A549 (cell line): Measurements from ENCODE around the gene IGFN1. TPM values are rescaled to one million over a fixed set of nuclear protein-coding genes. Genes with fewer than 3 reads are reported as not detected.

ENCODE experiments used
- ATAC-seq, 2 experiments: fragments of 200-7000 bp in 1 of 2; fragments of >200 bp in 1 of 2; cut with Nextera tagmentation in 1 of 2; cut with Tn5 transposase in 1 of 2; 3 replicates each; pipeline versions ENCODE4 v1.8.0 to v1.9.1; 2018 to 2020; ENCODE audit warnings: mild to moderate bottlenecking in 1 of 2, moderate library complexity in 1 of 2
- CTCF ChIA-PET: fragments of 300-600 bp; sonication (Branson Sonifier 250); formaldehyde crosslinking; extraction: SDS; loops from one replicate; lab custom pipeline; 2021; ENCODE audit warnings: antibody characterized with exemption, inconsistent platforms; lab: Yijun Ruan, JAX
- POLR2A ChIA-PET: fragments of 350-600 bp; formaldehyde crosslinking; extraction: SDS; loops from one replicate; lab custom pipeline; 2021; ENCODE audit warnings: antibody characterized with exemption, inconsistent platforms; lab: Yijun Ruan, JAX
- DNase-seq, 2 experiments: peaks; one replicate each; pipeline versions ENCODE4 v3.0.0 to v3.0.0-alpha.2; 2011 to 2016; ENCODE audit warnings: low read depth in 1 of 2, low spot score in 1 of 2
- FAIRE-seq: peaks from 2 replicates; lab custom pipeline; 2011; peaks lifted over from hg19 to GRCh38; lab: Jason Lieb, UNC
- H3K27ac ChIP-seq, 2 experiments: fragments of >200 bp; sonication (Bioruptor Twin); formaldehyde crosslinking; 3 replicates each; pipeline ENCODE4 v1.5.1; 2016 to 2017
- H3K4me1 ChIP-seq: fragments of >200 bp; sonication (Bioruptor Twin); formaldehyde crosslinking; 3 replicates; pipeline ENCODE4 v1.6.1; 2016
- H3K4me2 ChIP-seq: fragments of >200 bp; sonication (Bioruptor Twin); formaldehyde crosslinking; 3 replicates; pipeline ENCODE4 v1.6.1; 2016
- H3K4me3 ChIP-seq: fragments of >200 bp; sonication (Bioruptor Twin); formaldehyde crosslinking; 3 replicates; pipeline ENCODE4 v1.5.1; 2016
- H3K9me3 ChIP-seq: fragments of >200 bp; sonication (Bioruptor Twin); formaldehyde crosslinking; 3 replicates; pipeline ENCODE4 v1.6.1; 2016
- CBX8 ChIP-seq: fragments of 200-600 bp; sonication (generic); IDR thresholded peaks from 2 replicates; pipeline ENCODE4 v1.6.1; 2016
- CEBPB ChIP-seq, 2 experiments: fragments of >200 bp in 1 of 2; sonication (Bioruptor Twin) in 1 of 2; formaldehyde crosslinking in 1 of 2; IDR thresholded peaks; 2 replicates each; pipeline ENCODE4 v1.6.1; 2012 to 2016
- EHF ChIP-seq: fragments of 250-450 bp; sonication (Bioruptor Pico); IDR thresholded peaks from 2 replicates; pipeline ENCODE4 v1.5.0; 2020; ENCODE audit warnings: mild to moderate bottlenecking
- EHMT2 ChIP-seq: fragments of 200-600 bp; sonication (generic); IDR thresholded peaks from 2 replicates; pipeline ENCODE4 v1.6.1; 2016; ENCODE audit warnings: antibody characterized with exemption, low read depth, mild to moderate bottlenecking, moderate library complexity
- EP300 ChIP-seq, 2 experiments: fragments of >200 bp; sonication (Bioruptor Twin); formaldehyde crosslinking; IDR thresholded peaks; 2 replicates in 1 of 2; 3 replicates in 1 of 2; pipeline ENCODE4 v1.6.1; 2016 to 2017
- ESRRA ChIP-seq: fragments of 150-350 bp; IDR thresholded peaks from 2 replicates; pipeline ENCODE4 v1.6.1; 2014; ENCODE audit warnings: mild to moderate bottlenecking, low read length, borderline replicate concordance
- FOSB ChIP-seq: fragments of 250-450 bp; sonication (Bioruptor Pico); IDR thresholded peaks from 2 replicates; pipeline ENCODE4 v1.5.0; 2020; ENCODE audit warnings: mild to moderate bottlenecking, moderate library complexity
- HOXA7 ChIP-seq: fragments of 250-450 bp; sonication (Bioruptor Pico); IDR thresholded peaks from 2 replicates; pipeline ENCODE4 v1.5.0; 2020; ENCODE audit warnings: mild to moderate bottlenecking, moderate library complexity
- HOXB5 ChIP-seq: fragments of 250-450 bp; sonication (Bioruptor Pico); IDR thresholded peaks from 2 replicates; pipeline ENCODE4 v1.5.0; 2020; ENCODE audit warnings: mild to moderate bottlenecking, moderate library complexity
- KDM1A ChIP-seq: fragments of 200-600 bp; sonication (generic); IDR thresholded peaks from 2 replicates; pipeline ENCODE4 v1.6.1; 2016; ENCODE audit warnings: low read depth, mild to moderate bottlenecking
- MAZ ChIP-seq: fragments of 150-350 bp; IDR thresholded peaks from 2 replicates; pipeline ENCODE4 v1.6.1; 2014; ENCODE audit warnings: antibody characterized with exemption, low read depth, low read length, borderline replicate concordance
- PHF8 ChIP-seq: fragments of 200-600 bp; sonication (generic); IDR thresholded peaks from 2 replicates; pipeline ENCODE4 v1.6.1; 2016; ENCODE audit warnings: low read depth, mild to moderate bottlenecking, antibody characterized with exemption, moderate library complexity, borderline replicate concordance
- RARB ChIP-seq: fragments of 250-450 bp; sonication (Bioruptor Pico); IDR thresholded peaks from 2 replicates; pipeline ENCODE4 v1.8.0; 2021; ENCODE audit warnings: mild to moderate bottlenecking, moderate library complexity
- RNF2 ChIP-seq: fragments of 200-600 bp; sonication (generic); IDR thresholded peaks from 2 replicates; pipeline ENCODE4 v1.6.1; 2016; ENCODE audit warnings: low read depth, mild to moderate bottlenecking, antibody characterized with exemption, moderate library complexity, borderline replicate concordance
- TFCP2L1 ChIP-seq: fragments of 250-450 bp; sonication (Bioruptor Pico); IDR thresholded peaks from 2 replicates; pipeline ENCODE4 v1.5.0; 2021; ENCODE audit warnings: mild to moderate bottlenecking
- TP53 ChIP-seq: fragments of 250-450 bp; sonication (Bioruptor Pico); IDR thresholded peaks from 2 replicates; pipeline ENCODE4 v1.5.0; 2021; ENCODE audit warnings: mild to moderate bottlenecking, moderate library complexity
- ZC3H11A ChIP-seq: fragments of 450-650 bp; IDR thresholded peaks from 2 replicates; pipeline ENCODE4 v1.6.1; 2014; ENCODE audit warnings: antibody characterized with exemption, mild to moderate bottlenecking
- ZNF302 ChIP-seq: fragments of 250-450 bp; sonication (Bioruptor Pico); IDR thresholded peaks from 2 replicates; pipeline ENCODE4 v1.9.0; 2021; ENCODE audit warnings: inconsistent platforms, mild to moderate bottlenecking, moderate library complexity
- WGBS: methylation state at CpG from one replicate; pipeline ENCODE4 v1.1.6; 2017; ENCODE audit errors: missing lambda C conversion rate; 5-methylcytosine and 5-hydroxymethylcytosine counted together
- polyA plus RNA-seq, 4 experiments: library from polyadenylated mRNA; depleted of rRNA in 3 of 4; stranded (reverse); fragments of >200 nt; fragmentation: RNase III in 1 of 4; extraction: RNeasy Plus Mini Kit Qiagen cat#74134 plus additional on column Dnase treatment in 1 of 4; gene quantifications; 2 replicates in 3 of 4; 3 replicates in 1 of 4; pipeline ENCODE4 v1.2.3, GENCODE V29; 2011 to 2017
- TF ChIP-seq, protein P1 (sequence below): IDR thresholded peaks from 2 replicates; pipeline ENCODE4 v1.6.1; 2012
- TF ChIP-seq, protein P2 (sequence below): fragments of >200 bp; sonication (Bioruptor Twin); formaldehyde crosslinking; IDR thresholded peaks from 3 replicates; pipeline ENCODE4 v1.6.1; 2016
- TF ChIP-seq, protein P3 (sequence below): fragments of 450-650 bp; IDR thresholded peaks from 2 replicates; pipeline ENCODE4 v1.6.1; 2014; ENCODE audit warnings: antibody characterized with exemption
- TF ChIP-seq, protein P4 (sequence below): fragments of 250-450 bp; sonication (Bioruptor Pico); IDR thresholded peaks from 2 replicates; pipeline ENCODE4 v1.5.0; 2021; ENCODE audit warnings: mild to moderate bottlenecking, moderate library complexity, borderline replicate concordance
- TF ChIP-seq, protein P5 (sequence below): fragments of 200-600 bp; sonication (generic); IDR thresholded peaks from 2 replicates; pipeline ENCODE4 v1.6.1; 2016; ENCODE audit warnings: antibody characterized with exemption, mild to moderate bottlenecking, moderate library complexity

Gene IGFN1
- polyA plus RNA-seq, 2 of the 4 experiments (the other 2 are of a cell fraction) = 0.03 to 4.7 TPM

- WGBS = 89% methylated on average over 3 of the region's 3 CpGs
- no peak for DNase-seq
- POLR2A ChIA-PET = no interaction called here
- no peak overlapping the region for H3K4me2 ChIP-seq
- H3K27ac ChIP-seq = no peak overlapping the region
- no peak for TF ChIP-seq ESRRA
- no peak for TF ChIP-seq TP53
- TF ChIP-seq KDM1A = no peak
- TF ChIP-seq RNF2 = no peak
- TF ChIP-seq, all 56 proteins: peak for 0
- no peak overlapping the region for H3K4me3 ChIP-seq
- ATAC-seq = no peak
- CTCF ChIA-PET = interaction anchor here (1.0 to 11.5 kb wide), 5 partner anchors 9 to 76 kb away, joined by 3 to 112 read pairs (median 3); partner anchors contain the start of gene TMEM9
- H3K4me1 ChIP-seq = no peaks in the 10 kb centered on the region
- FAIRE-seq = no peak
- H3K9me3 ChIP-seq = no peaks in the 10 kb centered on the region
Observed at GRCh38 chr1:201145132-201145531, 45.5 kb upstream of the IGFN1 start.

- ATAC-seq (no peak), DNase-seq (no peak), FAIRE-seq (no peak)
- no peak overlapping the region for H3K4me2 ChIP-seq
- no peaks in the 10 kb centered on the region for H3K4me1 ChIP-seq
- WGBS = 96% methylated on average over 7 of the region's 7 CpGs
- no peak overlapping the region for H3K4me3 ChIP-seq
- no peaks in the 10 kb centered on the region for H3K9me3 ChIP-seq
- ChIA-PET POLR2A (no interaction called here), CTCF (interaction anchor here (1.0 to 11.5 kb wide), 4 partner anchors 26 to 75 kb away, joined by 3 to 112 read pairs (median 4); no protein-coding TSS in a partner anchor)
- TF ChIP-seq ZNF302 (CRISPR knock-in tag) (no peak), EHMT2 (no peak), EP300 (IDR thresholded peaks at IDR 0.05) (no peak), MAZ (no peak)
- TF ChIP-seq, protein P1, sequence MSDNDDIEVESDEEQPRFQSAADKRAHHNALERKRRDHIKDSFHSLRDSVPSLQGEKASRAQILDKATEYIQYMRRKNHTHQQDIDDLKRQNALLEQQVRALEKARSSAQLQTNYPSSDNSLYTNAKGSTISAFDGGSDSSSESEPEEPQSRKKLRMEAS = no peak
- H3K27ac ChIP-seq = no peak overlapping the region
Observed at GRCh38 chr1:201145816-201146215, 44.8 kb upstream of the IGFN1 start.

DNA sequence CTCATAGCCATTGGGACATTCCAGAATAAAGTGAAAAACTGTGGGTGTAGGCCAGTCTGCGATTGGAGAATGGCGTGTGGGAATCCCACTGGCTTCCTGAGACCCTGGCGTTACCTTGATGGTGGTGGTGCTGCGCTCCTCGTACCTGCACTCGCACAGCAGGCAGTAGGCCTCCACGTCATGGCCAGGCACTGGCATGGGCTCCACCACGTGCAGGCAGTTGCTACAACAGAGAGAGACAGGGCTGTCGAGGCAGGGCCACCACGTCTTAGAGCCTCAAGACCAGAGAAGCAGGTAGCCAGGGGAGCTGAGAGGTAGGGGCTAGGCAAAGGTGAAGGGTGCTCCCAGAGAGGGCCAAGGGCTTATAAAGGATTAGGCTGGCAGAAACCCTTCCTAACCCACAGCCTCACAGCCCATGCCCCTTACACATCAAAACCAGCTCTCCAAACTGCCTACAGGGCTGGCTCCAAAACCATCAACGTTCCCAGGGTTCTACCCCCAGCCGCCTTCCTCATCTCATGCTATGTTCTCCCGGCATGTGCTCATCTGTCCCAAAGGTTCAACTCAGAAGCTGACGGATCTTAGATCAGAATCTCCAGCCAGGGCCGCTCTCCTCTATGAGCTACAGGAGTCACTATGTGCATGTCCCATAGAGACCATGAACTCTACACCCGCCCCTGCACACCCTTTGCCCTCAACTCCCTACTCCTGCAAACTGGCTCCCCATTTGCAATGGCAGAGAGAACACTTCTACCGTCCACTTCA, 43.8 kb upstream of the IGFN1 start:
- WGBS = 91% methylated on average over 16 of the region's 17 CpGs
- DNase-seq = no peak
- Histone ChIP-seq H3K4me1 (no peaks in the 10 kb centered on the region), H3K27ac (no peak overlapping the region), H3K4me3 (no peak overlapping the region), H3K9me3 (no peaks in the 10 kb centered on the region), H3K4me2 (no peak overlapping the region)
- ChIA-PET POLR2A (no interaction called here), CTCF (interaction anchor here (1.1 to 11.5 kb wide), 6 partner anchors 20 to 214 kb away, joined by 3 to 112 read pairs (median 6); partner anchors contain the start of gene ASCL5)
- no peak for FAIRE-seq
- no peak for ATAC-seq
- TF ChIP-seq FOSB (CRISPR knock-in tag) (no peak), EHF (CRISPR knock-in tag) (no peak), HOXA7 (no peak), RARB (CRISPR knock-in tag) (no peak), PHF8 (no peak), ZNF302 (CRISPR knock-in tag) (no peak), TFCP2L1 (CRISPR knock-in tag) (no peak), CBX8 (no peak), ZC3H11A (no peak), CEBPB (IDR thresholded peaks at IDR 0.05) (no peak), HOXB5 (CRISPR knock-in tag) (no peak), KDM1A (no peak), MAZ (no peak)
- TF ChIP-seq, protein P2, sequence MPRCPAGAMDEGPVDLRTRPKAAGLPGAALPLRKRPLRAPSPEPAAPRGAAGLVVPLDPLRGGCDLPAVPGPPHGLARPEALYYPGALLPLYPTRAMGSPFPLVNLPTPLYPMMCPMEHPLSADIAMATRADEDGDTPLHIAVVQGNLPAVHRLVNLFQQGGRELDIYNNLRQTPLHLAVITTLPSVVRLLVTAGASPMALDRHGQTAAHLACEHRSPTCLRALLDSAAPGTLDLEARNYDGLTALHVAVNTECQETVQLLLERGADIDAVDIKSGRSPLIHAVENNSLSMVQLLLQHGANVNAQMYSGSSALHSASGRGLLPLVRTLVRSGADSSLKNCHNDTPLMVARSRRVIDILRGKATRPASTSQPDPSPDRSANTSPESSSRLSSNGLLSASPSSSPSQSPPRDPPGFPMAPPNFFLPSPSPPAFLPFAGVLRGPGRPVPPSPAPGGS = no peak
- TF ChIP-seq, protein P3, sequence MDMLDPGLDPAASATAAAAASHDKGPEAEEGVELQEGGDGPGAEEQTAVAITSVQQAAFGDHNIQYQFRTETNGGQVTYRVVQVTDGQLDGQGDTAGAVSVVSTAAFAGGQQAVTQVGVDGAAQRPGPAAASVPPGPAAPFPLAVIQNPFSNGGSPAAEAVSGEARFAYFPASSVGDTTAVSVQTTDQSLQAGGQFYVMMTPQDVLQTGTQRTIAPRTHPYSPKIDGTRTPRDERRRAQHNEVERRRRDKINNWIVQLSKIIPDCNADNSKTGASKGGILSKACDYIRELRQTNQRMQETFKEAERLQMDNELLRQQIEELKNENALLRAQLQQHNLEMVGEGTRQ = no peak
- TF ChIP-seq, protein P4, sequence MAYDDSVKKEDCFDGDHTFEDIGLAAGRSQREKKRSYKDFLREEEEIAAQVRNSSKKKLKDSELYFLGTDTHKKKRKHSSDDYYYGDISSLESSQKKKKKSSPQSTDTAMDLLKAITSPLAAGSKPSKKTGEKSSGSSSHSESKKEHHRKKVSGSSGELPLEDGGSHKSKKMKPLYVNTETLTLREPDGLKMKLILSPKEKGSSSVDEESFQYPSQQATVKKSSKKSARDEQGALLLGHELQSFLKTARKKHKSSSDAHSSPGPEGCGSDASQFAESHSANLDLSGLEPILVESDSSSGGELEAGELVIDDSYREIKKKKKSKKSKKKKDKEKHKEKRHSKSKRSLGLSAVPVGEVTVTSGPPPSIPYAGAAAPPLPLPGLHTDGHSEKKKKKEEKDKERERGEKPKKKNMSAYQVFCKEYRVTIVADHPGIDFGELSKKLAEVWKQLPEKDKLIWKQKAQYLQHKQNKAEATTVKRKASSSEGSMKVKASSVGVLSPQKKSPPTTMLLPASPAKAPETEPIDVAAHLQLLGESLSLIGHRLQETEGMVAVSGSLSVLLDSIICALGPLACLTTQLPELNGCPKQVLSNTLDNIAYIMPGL (CRISPR knock-in tag) = no peak
- TF ChIP-seq, protein P5, sequence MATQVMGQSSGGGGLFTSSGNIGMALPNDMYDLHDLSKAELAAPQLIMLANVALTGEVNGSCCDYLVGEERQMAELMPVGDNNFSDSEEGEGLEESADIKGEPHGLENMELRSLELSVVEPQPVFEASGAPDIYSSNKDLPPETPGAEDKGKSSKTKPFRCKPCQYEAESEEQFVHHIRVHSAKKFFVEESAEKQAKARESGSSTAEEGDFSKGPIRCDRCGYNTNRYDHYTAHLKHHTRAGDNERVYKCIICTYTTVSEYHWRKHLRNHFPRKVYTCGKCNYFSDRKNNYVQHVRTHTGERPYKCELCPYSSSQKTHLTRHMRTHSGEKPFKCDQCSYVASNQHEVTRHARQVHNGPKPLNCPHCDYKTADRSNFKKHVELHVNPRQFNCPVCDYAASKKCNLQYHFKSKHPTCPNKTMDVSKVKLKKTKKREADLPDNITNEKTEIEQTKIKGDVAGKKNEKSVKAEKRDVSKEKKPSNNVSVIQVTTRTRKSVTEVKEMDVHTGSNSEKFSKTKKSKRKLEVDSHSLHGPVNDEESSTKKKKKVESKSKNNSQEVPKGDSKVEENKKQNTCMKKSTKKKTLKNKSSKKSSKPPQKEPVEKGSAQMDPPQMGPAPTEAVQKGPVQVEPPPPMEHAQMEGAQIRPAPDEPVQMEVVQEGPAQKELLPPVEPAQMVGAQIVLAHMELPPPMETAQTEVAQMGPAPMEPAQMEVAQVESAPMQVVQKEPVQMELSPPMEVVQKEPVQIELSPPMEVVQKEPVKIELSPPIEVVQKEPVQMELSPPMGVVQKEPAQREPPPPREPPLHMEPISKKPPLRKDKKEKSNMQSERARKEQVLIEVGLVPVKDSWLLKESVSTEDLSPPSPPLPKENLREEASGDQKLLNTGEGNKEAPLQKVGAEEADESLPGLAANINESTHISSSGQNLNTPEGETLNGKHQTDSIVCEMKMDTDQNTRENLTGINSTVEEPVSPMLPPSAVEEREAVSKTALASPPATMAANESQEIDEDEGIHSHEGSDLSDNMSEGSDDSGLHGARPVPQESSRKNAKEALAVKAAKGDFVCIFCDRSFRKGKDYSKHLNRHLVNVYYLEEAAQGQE = no peak
